Body of pancreas (tissue), 4 donors: ENCODE data around the gene GPC1. TPM values are rescaled to one million over a fixed set of nuclear protein-coding genes. Genes with fewer than 3 reads are reported as not detected.

Source experiments
- ATAC-seq: fragments of 150-250 bp; one replicate; pipeline ENCODE4 v1.9.1; 2016
- DNase-seq, 4 donors: peaks; one replicate each; pipeline ENCODE4 v3.0.0-alpha.2; 2019
- H3K27ac ChIP-seq, 4 donors: fragments of 200-600 bp; sonication (generic); 1 replicate in 3 of 4; 2 replicates in 1 of 4; pipeline versions ENCODE4 v1.5.1 to v1.6.1; 2016 to 2019; ENCODE audit warnings: mild to moderate bottlenecking in 1 of 4, mixed read lengths in 1 of 4, moderate library complexity in 1 of 4
- H3K27me3 ChIP-seq, 2 donors: fragments of 200-600 bp; sonication (generic); one replicate each; pipeline ENCODE4 v1.6.0; 2016; ENCODE audit warnings: mild to moderate bottlenecking in 1 of 2
- H3K36me3 ChIP-seq, 2 donors: fragments of 200-600 bp; sonication (generic); replicated peaks in 1 of 2; 2 replicates each; pipeline ENCODE4 v1.5.1; 2016; ENCODE audit warnings: low read depth in 2 of 2; ENCODE audit not compliant: insufficient read depth in 1 of 2
- H3K4me1 ChIP-seq: fragments of 200-600 bp; sonication (generic); one replicate; pipeline ENCODE4 v1.6.0; 2016
- H3K4me3 ChIP-seq, 2 donors: fragments of 200-600 bp; sonication (generic); 1 replicate in 1 of 2; 2 replicates in 1 of 2; pipeline ENCODE4 v1.5.1; 2016 to 2019
- H3K9me3 ChIP-seq, 3 donors: fragments of 200-600 bp; sonication (generic); 1 replicate in 2 of 3; 2 replicates in 1 of 3; pipeline ENCODE4 v1.5.1; 2016
- CTCF ChIP-seq, 7 experiments: fragments of 450-650 bp in 4 of 7; fragments of 200-600 bp in 3 of 7; sonication (generic) in 3 of 7; IDR thresholded peaks; one replicate each; pipeline ENCODE4 v1.5.1; 2016 to 2019; ENCODE audit warnings: antibody characterized with exemption in 7 of 7
- POLR2A ChIP-seq, 3 donors: fragments of 450-650 bp; IDR thresholded peaks; one replicate each; pipeline ENCODE4 v1.6.1; 2016; ENCODE audit warnings: antibody characterized with exemption in 3 of 3, mild to moderate bottlenecking in 2 of 3
- WGBS, 2 donors: methylation state at CpG; one replicate each; pipeline ENCODE4 v1.1.5; 2017; 5-methylcytosine and 5-hydroxymethylcytosine counted together
- intact Hi-C: fragments of 100-400 bp; cut with DNase I; formaldehyde crosslinking; loops from one replicate; pipeline ENCODE4 v1.15.1; 2023
- total RNA-seq, 2 donors: library from RNA; depleted of rRNA; stranded (reverse); fragments of >200 nt; gene quantifications; one replicate each; pipeline ENCODE4 v1.1.0, GENCODE V29; 2016

The GPC1 gene
- total RNA-seq, 2 donors from 2014 or later = 23.3 to 30.7 TPM

- DNase-seq (no peak), ATAC-seq (no peak)
- no peak overlapping the region for H3K4me3 ChIP-seq
- no peak for TF ChIP-seq POLR2A (IDR thresholded peaks at IDR 0.05)
- no peak for TF ChIP-seq CTCF (IDR thresholded peaks at IDR 0.05)
- no peaks in the 10 kb centered on the region for H3K36me3 ChIP-seq
- intact Hi-C loops = loop anchor here (10.0 kb wide), 1 partner anchor 295 kb away; the partner anchor contains the start of gene OTOS
- H3K27ac ChIP-seq = no peak overlapping the region
- peaks cover 30% of the 10 kb centered on the region for H3K4me1 ChIP-seq
- H3K27me3 ChIP-seq = no peaks in the 10 kb centered on the region
- no peaks in the 10 kb centered on the region for H3K9me3 ChIP-seq
- WGBS, 2 donors = 86 to 93% methylated on average over 7 to 12 of the region's 12 CpGs
Observed at GRCh38 chr2:240440251-240440650, 4.8 kb downstream of the GPC1 start.

DNA sequence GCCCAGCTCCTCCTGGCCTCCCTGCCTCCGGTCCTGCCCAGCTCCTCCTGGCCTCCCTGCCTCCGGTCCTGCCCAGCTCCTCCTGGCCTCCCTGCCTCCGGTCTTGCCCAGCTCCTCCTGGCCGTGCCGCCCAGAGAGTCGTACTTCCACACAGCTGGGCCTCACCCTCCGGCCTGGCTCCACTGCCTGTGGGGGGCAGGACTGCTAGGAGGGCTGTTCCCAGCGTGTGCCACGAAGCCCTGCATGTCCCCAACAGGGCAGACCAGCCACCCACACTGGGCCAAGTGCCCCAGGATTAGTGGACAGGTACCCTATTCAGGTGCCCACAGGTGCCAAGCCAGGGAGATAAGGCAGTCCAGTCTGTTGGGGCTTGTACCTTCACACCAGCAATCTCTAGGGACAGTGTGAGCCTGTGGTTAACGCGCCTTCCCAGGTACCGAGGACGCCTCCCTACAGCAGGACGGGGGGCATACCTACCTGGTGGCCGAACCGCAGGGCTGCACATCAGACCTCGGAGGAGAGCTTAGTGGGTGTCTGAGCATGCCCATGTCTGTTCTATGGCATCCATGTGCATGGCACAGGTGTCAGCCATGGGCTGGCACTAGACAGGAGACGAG is 5.3 kb downstream of the GPC1 start:
- TF ChIP-seq POLR2A (IDR thresholded peaks at IDR 0.05) = no peak
- no peak for TF ChIP-seq CTCF (IDR thresholded peaks at IDR 0.05)
- WGBS, 2 donors = 91 to 94% methylated on average over 15 of the region's 18 CpGs
- no peak overlapping the region for H3K27ac ChIP-seq

DNA sequence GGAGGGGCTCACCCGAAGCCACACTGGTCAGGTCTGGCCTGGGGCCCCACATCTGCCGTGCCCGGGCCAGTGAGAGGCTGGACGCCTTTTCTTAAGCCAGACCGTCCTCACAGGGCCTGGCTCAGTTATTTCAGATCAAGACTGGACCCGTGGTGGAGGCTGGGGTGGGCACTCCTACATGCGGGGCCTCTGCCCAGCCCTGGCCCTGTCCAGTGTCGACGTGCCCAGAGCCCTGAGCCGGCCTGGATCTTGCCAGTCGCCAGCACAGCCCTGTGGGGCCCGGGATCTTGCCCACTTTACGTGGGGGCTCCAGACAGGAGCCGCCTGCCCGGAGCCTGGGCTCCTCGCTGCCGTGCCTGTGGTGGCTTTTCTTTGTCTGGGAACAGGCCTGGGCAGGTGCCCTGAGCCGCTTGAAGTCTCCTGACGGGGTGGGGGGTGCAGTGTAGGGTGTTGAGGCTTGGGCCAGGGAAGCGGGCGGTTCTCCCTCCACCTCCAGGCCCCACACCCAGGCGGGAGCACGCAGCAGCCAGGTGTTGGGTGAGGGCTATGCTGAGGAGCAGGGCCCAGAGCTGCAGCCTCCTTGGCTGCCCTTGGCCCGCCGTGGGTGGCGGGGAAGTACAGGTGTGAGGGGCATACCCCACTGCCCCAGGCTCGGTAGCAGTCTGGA is 6.0 kb downstream of the GPC1 start:
- WGBS, 2 donors = 90% methylated on average over 27 of the region's 27 CpGs; no CpG with 5 or more reads in 1 of the 2 donors
- no peak for DNase-seq
- ATAC-seq = no peak
- Histone ChIP-seq H3K4me3 (no peak overlapping the region), H3K4me1 (peaks cover 24% of the 10 kb centered on the region), H3K27ac (no peak overlapping the region), H3K9me3 (no peaks in the 10 kb centered on the region), H3K36me3 (no peaks in the 10 kb centered on the region), H3K27me3 (no peaks in the 10 kb centered on the region)
- TF ChIP-seq POLR2A (IDR thresholded peaks at IDR 0.05) (no peak), CTCF (IDR thresholded peaks at IDR 0.05) (no peak)
- intact Hi-C loops = loop anchor here (10.0 kb wide), 1 partner anchor 297 kb away; the partner anchor contains the start of gene OTOS

More for the DNA sequence above, 5.3 kb downstream of the GPC1 start:
- ATAC-seq (no peak), DNase-seq (no peak)
- Histone ChIP-seq H3K4me1 (peaks cover 30% of the 10 kb centered on the region), H3K27me3 (no peaks in the 10 kb centered on the region), H3K4me3 (no peak overlapping the region), H3K36me3 (no peaks in the 10 kb centered on the region), H3K9me3 (no peaks in the 10 kb centered on the region)
- intact Hi-C loops = loop anchor here (10.0 kb wide), 1 partner anchor 296 kb away; the partner anchor contains the start of gene OTOS

GRCh38 chr2:240441993-240442411 is 6.5 kb downstream of the GPC1 start:
- intact Hi-C loops = loop anchor here (10.0 kb wide), 1 partner anchor 297 kb away; the partner anchor contains the start of gene OTOS
- 88 to 90% methylated on average over 16 of the region's 17 CpGs for WGBS, 2 donors

More at GRCh38 chr2:240441993-240442411, 6.5 kb downstream of the GPC1 start:
- ATAC-seq (no peak), DNase-seq (no peak)
- TF ChIP-seq POLR2A (IDR thresholded peaks at IDR 0.05) (no peak), CTCF (IDR thresholded peaks at IDR 0.05) (no peak)
- no peaks in the 10 kb centered on the region for H3K27me3 ChIP-seq
- no peaks in the 10 kb centered on the region for H3K9me3 ChIP-seq
- no peaks in the 10 kb centered on the region for H3K36me3 ChIP-seq
- H3K4me1 ChIP-seq = peaks cover 18% of the 10 kb centered on the region
- H3K27ac ChIP-seq = no peak overlapping the region
- no peak overlapping the region for H3K4me3 ChIP-seq
